LNCAP (cell line): ENCODE results near the gene AHRR.
A peak's percentile ranks its signal among the peaks of the same experiment; 100 is the strongest.

Experiments used
- TF ChIP-seq, protein P1 (sequence below): fragments of 450-650 bp; IDR thresholded peaks from 2 replicates; pipeline ENCODE4 v1.5.1; 2017; ENCODE audit warnings: mild to moderate bottlenecking

The AHRR gene

DNA sequence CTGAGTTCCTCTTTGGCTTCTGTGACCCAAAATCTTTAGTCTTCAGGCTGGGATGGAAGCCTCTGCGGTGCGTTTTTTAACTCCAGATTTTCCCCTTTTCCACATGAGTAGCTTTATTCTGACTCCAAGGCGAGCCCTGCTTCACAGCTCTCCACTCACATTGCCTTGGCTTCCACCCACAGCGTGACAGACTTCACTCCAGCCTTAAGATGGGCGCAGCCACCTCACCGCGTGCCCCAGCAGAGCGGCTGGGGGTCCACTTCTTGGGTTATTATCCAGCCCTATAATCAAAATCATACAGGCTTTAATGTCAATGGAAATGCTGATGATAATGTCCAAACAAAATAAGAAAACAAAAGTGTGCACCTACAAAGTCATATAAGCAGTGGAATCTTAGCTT, 122.7 kb downstream of the AHRR start:
- TF ChIP-seq, protein P1, sequence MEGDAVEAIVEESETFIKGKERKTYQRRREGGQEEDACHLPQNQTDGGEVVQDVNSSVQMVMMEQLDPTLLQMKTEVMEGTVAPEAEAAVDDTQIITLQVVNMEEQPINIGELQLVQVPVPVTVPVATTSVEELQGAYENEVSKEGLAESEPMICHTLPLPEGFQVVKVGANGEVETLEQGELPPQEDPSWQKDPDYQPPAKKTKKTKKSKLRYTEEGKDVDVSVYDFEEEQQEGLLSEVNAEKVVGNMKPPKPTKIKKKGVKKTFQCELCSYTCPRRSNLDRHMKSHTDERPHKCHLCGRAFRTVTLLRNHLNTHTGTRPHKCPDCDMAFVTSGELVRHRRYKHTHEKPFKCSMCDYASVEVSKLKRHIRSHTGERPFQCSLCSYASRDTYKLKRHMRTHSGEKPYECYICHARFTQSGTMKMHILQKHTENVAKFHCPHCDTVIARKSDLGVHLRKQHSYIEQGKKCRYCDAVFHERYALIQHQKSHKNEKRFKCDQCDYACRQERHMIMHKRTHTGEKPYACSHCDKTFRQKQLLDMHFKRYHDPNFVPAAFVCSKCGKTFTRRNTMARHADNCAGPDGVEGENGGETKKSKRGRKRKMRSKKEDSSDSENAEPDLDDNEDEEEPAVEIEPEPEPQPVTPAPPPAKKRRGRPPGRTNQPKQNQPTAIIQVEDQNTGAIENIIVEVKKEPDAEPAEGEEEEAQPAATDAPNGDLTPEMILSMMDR: no peak

DNA sequence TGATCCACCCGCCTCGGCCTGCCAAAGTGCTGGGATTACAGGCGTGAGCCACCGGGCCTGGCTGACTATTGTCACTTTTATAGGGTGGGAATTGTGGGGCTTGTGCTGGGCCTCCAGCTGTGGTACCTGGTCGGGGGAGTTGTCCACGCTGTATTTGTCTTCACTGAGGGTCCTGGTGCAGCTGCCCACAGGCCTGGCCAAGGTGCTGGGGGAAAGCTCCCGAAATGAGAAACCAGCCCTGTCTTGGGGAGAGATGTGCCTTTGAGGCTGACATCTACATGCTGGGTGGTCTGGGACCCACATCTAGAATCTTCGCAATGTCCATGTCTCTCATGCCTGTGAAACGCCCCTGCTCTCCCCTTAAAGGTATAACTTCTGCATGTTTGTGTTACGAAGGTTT, 124.1 kb downstream of the AHRR start:
- TF ChIP-seq, protein P1: no peak

DNA sequence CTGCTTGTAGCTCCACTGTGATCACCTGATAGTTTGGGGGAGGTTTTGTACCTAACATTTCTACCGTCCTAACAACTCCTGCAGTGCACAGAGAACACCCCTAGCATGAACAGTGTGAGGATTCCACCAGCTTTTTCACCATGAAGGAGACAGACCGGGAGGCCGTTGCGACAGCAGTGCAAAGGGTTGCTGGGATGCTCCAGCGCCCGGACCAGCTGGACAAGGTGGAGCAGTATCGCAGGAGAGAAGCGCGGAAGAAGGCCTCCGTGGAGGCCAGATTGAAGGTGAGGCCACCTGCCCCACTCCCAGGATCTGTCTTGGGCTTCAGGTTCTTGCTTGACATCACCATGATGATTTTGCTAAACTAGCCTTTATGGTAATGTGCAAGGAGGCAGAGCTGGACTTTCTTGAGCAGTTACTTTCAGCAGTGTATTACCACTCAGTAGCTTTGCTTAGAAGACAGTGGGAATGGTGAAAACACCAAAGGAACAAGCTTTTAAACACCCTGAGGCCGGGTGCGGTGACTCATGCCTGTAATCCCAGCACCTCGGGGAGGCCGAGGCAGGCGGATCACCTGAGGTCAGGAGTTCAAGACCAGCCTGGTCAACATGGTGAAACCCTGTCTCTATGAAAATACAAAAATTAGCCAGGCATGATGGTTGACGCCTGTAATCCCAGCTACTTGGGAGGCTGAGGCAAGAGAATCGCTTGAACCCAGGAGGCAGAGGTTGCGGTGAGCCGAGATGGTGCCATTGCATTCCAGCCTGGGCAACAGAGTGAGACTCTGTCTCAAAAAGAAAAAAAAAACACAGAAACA, 124.8 kb downstream of the AHRR start:
- TF ChIP-seq, protein P1: no peak

DNA sequence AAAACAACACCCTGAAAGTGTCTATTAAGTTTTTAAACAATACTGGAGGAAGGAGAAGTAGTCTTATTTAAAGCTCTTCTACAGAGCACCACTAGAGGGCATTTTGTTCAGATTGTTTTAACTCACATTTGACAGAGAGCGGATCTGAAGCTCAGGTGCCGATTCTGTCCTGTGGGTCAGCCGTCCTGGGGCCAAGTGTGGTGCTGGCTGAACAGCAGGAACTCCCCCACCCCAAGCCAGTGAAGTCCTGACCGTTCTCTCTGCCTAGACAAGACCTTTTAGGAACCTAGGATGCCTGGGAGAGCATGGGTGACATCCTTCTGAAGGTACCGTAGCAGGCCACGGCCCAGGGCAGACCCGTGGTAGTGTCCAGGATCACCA, 125.4 kb downstream of the AHRR start:
- TF ChIP-seq, protein P1: peak; percentile 78

DNA sequence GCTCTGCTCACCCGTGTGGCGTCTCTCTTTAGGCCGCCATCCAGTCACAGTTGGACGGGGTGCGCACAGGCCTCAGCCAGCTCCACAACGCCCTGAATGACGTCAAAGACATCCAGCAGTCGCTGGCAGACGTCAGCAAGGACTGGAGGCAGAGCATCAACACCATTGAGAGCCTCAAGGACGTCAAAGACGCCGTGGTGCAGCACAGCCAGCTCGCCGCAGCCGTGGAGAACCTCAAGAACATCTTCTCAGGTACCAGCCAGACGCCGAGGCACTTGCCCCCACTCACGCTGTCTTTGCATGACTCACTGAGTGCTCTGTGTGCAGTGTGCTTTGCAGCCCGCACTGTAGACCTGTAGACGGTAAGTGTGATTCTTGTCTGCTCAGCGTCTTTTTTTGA, 126.0 kb downstream of the AHRR start:
- TF ChIP-seq, protein P1: no peak

DNA sequence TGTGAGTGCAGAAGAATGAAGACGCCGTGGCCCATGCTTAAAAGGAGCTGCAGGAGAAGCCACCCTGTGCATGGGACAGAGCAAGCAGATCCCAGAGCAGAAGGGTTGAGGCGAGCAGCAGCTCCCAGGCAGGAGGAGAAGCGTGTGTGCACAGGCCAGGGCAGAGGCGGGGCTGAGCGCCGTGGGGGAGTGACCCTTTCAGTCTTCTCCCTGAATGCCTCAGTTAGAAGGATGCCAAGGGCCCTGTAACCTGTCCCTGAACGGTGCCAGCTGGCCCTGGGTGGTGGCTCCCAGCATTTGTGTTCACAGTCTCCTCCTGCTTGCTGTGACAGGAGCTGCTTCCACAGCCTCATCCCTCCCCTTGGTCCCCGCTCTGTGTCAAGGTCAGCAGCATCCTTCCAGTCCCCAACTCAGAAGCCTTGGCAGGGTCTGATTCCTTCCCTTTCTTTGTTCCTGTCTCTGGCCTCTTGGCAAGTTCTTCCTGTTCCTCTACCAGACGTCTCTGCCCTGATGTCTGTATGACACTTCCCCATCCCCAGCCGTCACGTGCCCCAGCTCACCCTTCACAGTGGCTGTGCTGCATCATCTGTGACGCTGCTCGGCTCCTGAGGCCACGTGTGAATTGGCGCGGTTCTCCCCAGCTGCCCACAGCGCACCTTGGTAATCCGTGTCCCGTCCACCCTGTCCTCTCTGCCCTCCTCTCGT, 126.7 kb downstream of the AHRR start:
- TF ChIP-seq, protein P1: no peak

DNA sequence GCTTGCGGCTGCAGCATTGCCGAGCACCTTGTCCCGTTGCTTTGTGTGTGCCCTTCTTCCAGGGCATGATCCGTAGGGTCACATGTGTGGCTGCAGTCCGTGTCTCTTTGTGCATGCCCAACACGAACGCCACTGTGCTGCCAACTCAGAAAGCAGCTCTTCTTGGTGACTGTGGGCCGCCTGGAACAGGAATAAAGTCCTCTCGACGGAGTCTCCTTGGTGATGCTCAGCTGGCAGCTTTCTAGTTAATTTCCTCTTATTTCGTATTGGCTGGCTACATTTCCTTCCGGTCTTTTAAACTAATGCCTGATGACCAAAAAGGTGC, 127.2 kb downstream of the AHRR start:
- TF ChIP-seq, protein P1: no peak
